HepG2 (cell line): ENCODE measurements around the gene FBXO41. TPM values are rescaled to one million over a fixed set of nuclear protein-coding genes. Genes with fewer than 3 reads are reported as not detected.

ENCODE experiments used
- GTF3A ChIP-seq: sonication (generic); formaldehyde crosslinking; conservative IDR thresholded peaks from 2 replicates; pipeline ENCODE4 v1.4.0; 2020; ENCODE audit warnings: mild to moderate bottlenecking, missing genetic modification reagents
- HNF1A ChIP-seq, 2 experiments: sonication (generic) in 1 of 2; formaldehyde crosslinking in 1 of 2; IDR thresholded peaks; 2 replicates each; pipeline versions ENCODE4 v1.4.0 to v1.6.1; 2016 to 2020; ENCODE audit warnings: borderline replicate concordance in 1 of 2, low read depth in 1 of 2, mild to moderate bottlenecking in 1 of 2, missing genetic modification reagents in 1 of 2
- KAT7 ChIP-seq: IDR thresholded peaks from 2 replicates; pipeline ENCODE4 v1.6.1; 2018; ENCODE audit warnings: borderline replicate concordance, missing compliant biosample characterization
- MNT ChIP-seq: fragments of 450-650 bp; IDR thresholded peaks from 2 replicates; pipeline ENCODE4 v1.6.1; 2016
- POLR2AphosphoS5 ChIP-seq: IDR thresholded peaks from 2 replicates; pipeline ENCODE4 v1.6.1; 2012; ENCODE audit warnings: low read depth, low read length
- SOX5 ChIP-seq: IDR thresholded peaks from 2 replicates; pipeline ENCODE4 v1.6.1; 2016; ENCODE audit warnings: borderline replicate concordance
- TARDBP ChIP-seq: sonication (generic); formaldehyde crosslinking; IDR thresholded peaks from 2 replicates; pipeline ENCODE4 v1.8.0; 2022; ENCODE audit warnings: mild to moderate bottlenecking, missing genetic modification reagents
- ZFP36 ChIP-seq: fragments of 150-350 bp; IDR thresholded peaks from 2 replicates; pipeline ENCODE4 v1.6.1; 2018; ENCODE audit warnings: borderline replicate concordance, low read length, low read depth; ENCODE audit not compliant: partially characterized antibody
- ZNF235 ChIP-seq: sonication (generic); formaldehyde crosslinking; IDR thresholded peaks from 2 replicates; pipeline ENCODE4 v1.8.1; 2023; ENCODE audit warnings: mild to moderate bottlenecking, missing genetic modification reagents, borderline replicate concordance
- ZNF543 ChIP-seq: sonication (generic); formaldehyde crosslinking; IDR thresholded peaks from 2 replicates; pipeline ENCODE4 v1.4.0; 2020; ENCODE audit warnings: mild to moderate bottlenecking, missing genetic modification reagents
- ZNF629 ChIP-seq: sonication (generic); formaldehyde crosslinking; conservative IDR thresholded peaks from 2 replicates; pipeline ENCODE4 v1.5.0; 2020; ENCODE audit warnings: missing genetic modification reagents
- ZSCAN31 ChIP-seq: sonication (generic); formaldehyde crosslinking; IDR thresholded peaks from 2 replicates; pipeline ENCODE4 v1.5.0; 2020; ENCODE audit warnings: low read depth, mild to moderate bottlenecking, missing genetic modification reagents
- polyA plus RNA-seq, 8 experiments: library from polyadenylated mRNA; depleted of rRNA in 3 of 8; stranded (reverse) in 7 of 8; unstranded in 1 of 8; fragments of >200 nt; fragmentation: Illumina TruSeq in 4 of 8; extraction: Trizol in 4 of 8; gene quantifications; 2 replicates each; pipeline versions ENCODE4 v1.2.1 to v1.2.3, GENCODE V29; 2011 to 2016; ENCODE audit warnings: low read depth in 4 of 8, missing spikeins in 1 of 8, mixed read lengths in 1 of 8; ENCODE audit not compliant: insufficient read depth in 1 of 8
- total RNA-seq, 5 experiments: library from RNA; depleted of rRNA; stranded (reverse); fragments of >200 nt; fragmentation: Illumina TruSeq; extraction: Trizol; gene quantifications; 2 replicates each; pipeline ENCODE4 v1.2.3, GENCODE V29; 2016; ENCODE audit warnings: low read depth in 1 of 5
- TF ChIP-seq, protein P1 (sequence below): IDR thresholded peaks from 2 replicates; pipeline ENCODE4 v1.6.1; 2016; ENCODE audit warnings: low read depth, control low read depth
- TF ChIP-seq, protein P2 (sequence below): sonication (generic); formaldehyde crosslinking; IDR thresholded peaks from 2 replicates; pipeline ENCODE4 v1.4.0; 2020; ENCODE audit warnings: low read depth, mild to moderate bottlenecking, missing genetic modification reagents
- TF ChIP-seq, protein P3 (sequence below): sonication (generic); formaldehyde crosslinking; IDR thresholded peaks from 2 replicates; pipeline ENCODE4 v1.5.0; 2020; ENCODE audit warnings: mild to moderate bottlenecking, missing genetic modification reagents, moderate library complexity

Gene FBXO41
- total and polyA plus RNA-seq, 2 of the 13 experiments (the other 11 are each of a cell fraction or from before 2014, with no cell fraction given): 4.2 to 10.3 TPM

DNA sequence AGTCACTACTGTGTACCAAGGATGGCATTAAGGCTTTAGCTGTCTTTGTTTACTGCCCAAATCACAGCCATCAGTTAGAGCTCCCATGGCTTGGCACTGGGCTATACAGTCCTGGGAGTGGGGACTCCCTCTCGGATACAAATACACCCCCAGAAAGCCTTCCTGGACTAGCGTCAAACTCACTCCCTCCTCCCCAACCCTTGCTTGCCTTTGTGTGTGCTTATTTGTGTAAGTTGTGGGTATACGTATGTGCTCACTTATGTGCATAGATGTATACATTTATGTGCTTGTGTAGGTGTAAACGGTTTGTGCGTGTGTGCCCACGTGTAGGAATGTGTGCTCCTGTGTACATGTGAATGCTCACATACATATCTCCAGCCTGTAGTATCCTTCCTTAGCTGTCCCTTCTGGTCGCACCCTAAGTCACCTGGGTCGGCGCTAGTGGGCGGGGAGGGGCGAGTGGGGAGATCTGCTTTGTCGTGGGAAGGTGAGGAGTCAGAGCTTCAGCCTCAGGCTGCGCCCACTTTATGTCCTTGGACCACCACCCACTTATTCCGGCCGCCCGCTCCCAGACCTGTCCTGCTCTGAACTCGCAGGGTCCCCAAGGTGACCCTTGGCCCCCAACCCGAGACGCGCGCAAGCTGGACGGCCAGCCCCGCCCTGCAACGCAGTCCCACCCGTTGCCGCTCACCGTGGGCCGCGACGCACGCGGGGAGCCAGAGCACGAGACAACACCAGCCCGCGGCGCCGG, 51.7 kb downstream of the FBXO41 start (continued):
- TF ChIP-seq HNF1A (IDR thresholded peaks at IDR 0.05; ENCODE audit: low read depth) (no peak), HNF1A (CRISPR knock-in tag; IDR thresholded peaks at IDR 0.05; ENCODE audit: borderline replicate concordance) (no peak; the same call in 1 of the 2 replicates), KAT7 (0 out of 2 replicates have a peak, but pooled peaks have one; percentile 13), ZFP36 (no peak), MNT (peak; percentile 61), TARDBP (CRISPR knock-in tag) (peak; percentile 5; the same call in 1 of the 2 replicates), ZSCAN31 (CRISPR knock-in tag) (no peak), POLR2AphosphoS5 (no peak), ZNF629 (no peak), GTF3A (CRISPR knock-in tag) (peak; percentile 94; the same call in 1 of the 2 replicates), SOX5 (0 out of 2 replicates have a peak, but pooled peaks have one; percentile 0), ZNF235 (CRISPR knock-in tag) (peak; percentile 27; the same call in 1 of the 2 replicates), ZNF543 (CRISPR knock-in tag) (0 out of 2 replicates have a peak, but pooled peaks have one; percentile 54)
- TF ChIP-seq, protein P1, sequence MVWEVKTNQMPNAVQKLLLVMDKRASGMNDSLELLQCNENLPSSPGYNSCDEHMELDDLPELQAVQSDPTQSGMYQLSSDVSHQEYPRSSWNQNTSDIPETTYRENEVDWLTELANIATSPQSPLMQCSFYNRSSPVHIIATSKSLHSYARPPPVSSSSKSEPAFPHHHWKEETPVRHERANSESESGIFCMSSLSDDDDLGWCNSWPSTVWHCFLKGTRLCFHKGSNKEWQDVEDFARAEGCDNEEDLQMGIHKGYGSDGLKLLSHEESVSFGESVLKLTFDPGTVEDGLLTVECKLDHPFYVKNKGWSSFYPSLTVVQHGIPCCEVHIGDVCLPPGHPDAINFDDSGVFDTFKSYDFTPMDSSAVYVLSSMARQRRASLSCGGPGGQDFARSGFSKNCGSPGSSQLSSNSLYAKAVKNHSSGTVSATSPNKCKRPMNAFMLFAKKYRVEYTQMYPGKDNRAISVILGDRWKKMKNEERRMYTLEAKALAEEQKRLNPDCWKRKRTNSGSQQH (CRISPR knock-in tag): no peak
- TF ChIP-seq, protein P2, sequence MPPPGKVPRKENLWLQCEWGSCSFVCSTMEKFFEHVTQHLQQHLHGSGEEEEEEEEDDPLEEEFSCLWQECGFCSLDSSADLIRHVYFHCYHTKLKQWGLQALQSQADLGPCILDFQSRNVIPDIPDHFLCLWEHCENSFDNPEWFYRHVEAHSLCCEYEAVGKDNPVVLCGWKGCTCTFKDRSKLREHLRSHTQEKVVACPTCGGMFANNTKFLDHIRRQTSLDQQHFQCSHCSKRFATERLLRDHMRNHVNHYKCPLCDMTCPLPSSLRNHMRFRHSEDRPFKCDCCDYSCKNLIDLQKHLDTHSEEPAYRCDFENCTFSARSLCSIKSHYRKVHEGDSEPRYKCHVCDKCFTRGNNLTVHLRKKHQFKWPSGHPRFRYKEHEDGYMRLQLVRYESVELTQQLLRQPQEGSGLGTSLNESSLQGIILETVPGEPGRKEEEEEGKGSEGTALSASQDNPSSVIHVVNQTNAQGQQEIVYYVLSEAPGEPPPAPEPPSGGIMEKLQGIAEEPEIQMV: peak; percentile 44; the same call in 1 of the 2 replicates
- TF ChIP-seq, protein P3, sequence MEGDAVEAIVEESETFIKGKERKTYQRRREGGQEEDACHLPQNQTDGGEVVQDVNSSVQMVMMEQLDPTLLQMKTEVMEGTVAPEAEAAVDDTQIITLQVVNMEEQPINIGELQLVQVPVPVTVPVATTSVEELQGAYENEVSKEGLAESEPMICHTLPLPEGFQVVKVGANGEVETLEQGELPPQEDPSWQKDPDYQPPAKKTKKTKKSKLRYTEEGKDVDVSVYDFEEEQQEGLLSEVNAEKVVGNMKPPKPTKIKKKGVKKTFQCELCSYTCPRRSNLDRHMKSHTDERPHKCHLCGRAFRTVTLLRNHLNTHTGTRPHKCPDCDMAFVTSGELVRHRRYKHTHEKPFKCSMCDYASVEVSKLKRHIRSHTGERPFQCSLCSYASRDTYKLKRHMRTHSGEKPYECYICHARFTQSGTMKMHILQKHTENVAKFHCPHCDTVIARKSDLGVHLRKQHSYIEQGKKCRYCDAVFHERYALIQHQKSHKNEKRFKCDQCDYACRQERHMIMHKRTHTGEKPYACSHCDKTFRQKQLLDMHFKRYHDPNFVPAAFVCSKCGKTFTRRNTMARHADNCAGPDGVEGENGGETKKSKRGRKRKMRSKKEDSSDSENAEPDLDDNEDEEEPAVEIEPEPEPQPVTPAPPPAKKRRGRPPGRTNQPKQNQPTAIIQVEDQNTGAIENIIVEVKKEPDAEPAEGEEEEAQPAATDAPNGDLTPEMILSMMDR: peak; percentile 33
